HepG2 (cell line): Measurements from ENCODE around the gene PRKACB. TPM values are rescaled to one million over a fixed set of nuclear protein-coding genes. Genes with fewer than 3 reads are reported as not detected.

Source experiments
- ATAC-seq: fragments of 200-7000 bp; cut with Tn5 transposase; 3 replicates; pipeline ENCODE4 v1.9.1; 2020; ENCODE audit warnings: mild to moderate bottlenecking, moderate library complexity
- BruUV-seq: library from RNA; stranded (reverse); fragments of 400-500 nt; replicated peaks from 2 replicates; lab custom pipeline; 2021; lab: Mats Ljungman, UMichigan
- CTCF ChIA-PET: fragments of 300-600 bp; formaldehyde crosslinking; extraction: SDS; loops from one replicate; lab custom pipeline; 2021; ENCODE audit warnings: low total read pairs, inconsistent platforms, low intra/inter-chr PET ratio; lab: Yijun Ruan, JAX
- POLR2A ChIA-PET: fragments of 350-600 bp; sonication (Branson Sonifier 250); formaldehyde crosslinking; loops from one replicate; lab custom pipeline; 2020; ENCODE audit warnings: antibody characterized with exemption, inconsistent platforms; lab: Yijun Ruan, JAX
- DNase-seq: peaks from one replicate; pipeline ENCODE4 v3.0.0-alpha.2; 2015; ENCODE audit warnings: low spot score
- FAIRE-seq: peaks from 3 replicates; lab custom pipeline; 2011; peaks lifted over from hg19 to GRCh38; lab: Jason Lieb, UNC
- H2AFZ ChIP-seq: one replicate; pipeline ENCODE4 v1.6.1; 2011; ENCODE audit warnings: low read length, inconsistent platforms
- H3K27ac ChIP-seq: fragments of 300-600 bp; 3 replicates; pipeline ENCODE4 v1.8.0; 2011; ENCODE audit warnings: mixed run types, mild to moderate bottlenecking, mixed read lengths, low read length, inconsistent platforms; ENCODE audit not compliant: insufficient read depth; ENCODE audit errors: extremely low read length
- H3K27me3 ChIP-seq, 2 experiments: fragments of 200-600 bp in 1 of 2; 2 replicates in 1 of 2; 3 replicates in 1 of 2; pipeline versions ENCODE4 v1.6.0 to v1.8.0; 2011; ENCODE audit warnings: low read length in 2 of 2, mild to moderate bottlenecking in 2 of 2, moderate library complexity in 2 of 2, inconsistent platforms in 1 of 2; ENCODE audit not compliant: insufficient read depth in 2 of 2, control insufficient read depth in 1 of 2
- H3K36me3 ChIP-seq, 2 experiments: fragments of 200-600 bp in 1 of 2; replicated peaks in 1 of 2; 2 replicates in 1 of 2; 3 replicates in 1 of 2; pipeline versions ENCODE4 v1.5.1 to v1.8.0; 2011; ENCODE audit warnings: low read length in 2 of 2, inconsistent platforms in 1 of 2; ENCODE audit not compliant: insufficient read depth in 2 of 2, control insufficient read depth in 1 of 2
- H3K4me1 ChIP-seq: 2 replicates; pipeline ENCODE4 v1.5.1; 2012; ENCODE audit warnings: low read length, inconsistent platforms; ENCODE audit not compliant: insufficient read depth
- H3K4me2 ChIP-seq: 2 replicates; pipeline ENCODE4 v1.6.0; 2011; ENCODE audit warnings: low read depth, low read length, inconsistent platforms
- H3K4me3 ChIP-seq, 3 experiments: fragments of 200-600 bp in 1 of 3; sonication (generic), shearing (Covaris generic) in 1 of 3; replicated peaks in 1 of 3; 2 replicates each; pipeline ENCODE4 v1.5.1; 2011 to 2016; ENCODE audit warnings: low read length in 3 of 3, inconsistent platforms in 2 of 3, low read depth in 2 of 3, mild to moderate bottlenecking in 2 of 3, control low read depth in 1 of 3, mixed read lengths in 1 of 3; ENCODE audit not compliant: insufficient read depth in 1 of 3
- H3K79me2 ChIP-seq: one replicate; pipeline ENCODE4 v1.6.1; 2011; ENCODE audit warnings: low read length, inconsistent platforms; ENCODE audit not compliant: insufficient read depth
- H3K9ac ChIP-seq: 2 replicates; pipeline ENCODE4 v1.6.0; 2011; ENCODE audit warnings: mild to moderate bottlenecking, low read depth, low read length, inconsistent platforms; ENCODE audit not compliant: insufficient read depth
- H3K9me3 ChIP-seq: 2 replicates; pipeline ENCODE4 v1.5.1; 2012; ENCODE audit warnings: mild to moderate bottlenecking, low read length
- H4K20me1 ChIP-seq: 2 replicates; pipeline ENCODE4 v1.6.0; 2011; ENCODE audit warnings: inconsistent platforms, mild to moderate bottlenecking, low read length, moderate library complexity; ENCODE audit not compliant: insufficient read depth
- GMEB2 ChIP-seq: IDR thresholded peaks from 2 replicates; pipeline ENCODE4 v1.6.1; 2016; ENCODE audit warnings: missing biosample characterization, missing genetic modification reagents, low read depth
- PAX8 ChIP-seq: sonication (generic); formaldehyde crosslinking; IDR thresholded peaks from 2 replicates; pipeline ENCODE4 v1.8.0; 2022; ENCODE audit warnings: mild to moderate bottlenecking, missing genetic modification reagents, borderline replicate concordance
- RBM22 ChIP-seq: fragments of 200-400 bp; formaldehyde crosslinking; optimal IDR thresholded peaks from 2 replicates; pipeline ENCODE3; 2017; ENCODE audit warnings: mild to moderate bottlenecking, low read length, moderate library complexity
- SALL1 ChIP-seq: sonication (generic); formaldehyde crosslinking; IDR thresholded peaks from 2 replicates; pipeline ENCODE4 v1.8.0; 2022; ENCODE audit warnings: mild to moderate bottlenecking, missing genetic modification reagents
- XRCC5 ChIP-seq: fragments of 200-400 bp; formaldehyde crosslinking; optimal IDR thresholded peaks from 2 replicates; pipeline ENCODE3; 2017; ENCODE audit warnings: mild to moderate bottlenecking, low read length
- ZNF609 ChIP-seq: sonication (generic); formaldehyde crosslinking; IDR thresholded peaks from 2 replicates; pipeline ENCODE4 v1.4.0; 2020; ENCODE audit warnings: mild to moderate bottlenecking, missing genetic modification reagents, borderline replicate concordance
- ZNF720 ChIP-seq: sonication (generic); formaldehyde crosslinking; IDR thresholded peaks from 2 replicates; pipeline ENCODE4 v1.4.0; 2020; ENCODE audit warnings: missing genetic modification reagents
- WGBS: methylation state at CpG from one replicate; pipeline ENCODE4 v1.1.6; 2017; ENCODE audit warnings: low lambda C conversion rate; 5-methylcytosine and 5-hydroxymethylcytosine counted together
- in situ Hi-C: cut with HindIII; loops from 2 replicates; pipeline ENCODE4 v1.10.0; 2017; ENCODE audit warnings: low pct_unique_long_range_greater_than_20kb; ENCODE audit not compliant: extremely low pct_ligation_motif_present
- intact Hi-C: fragments of 100-400 bp; cut with micrococcal nuclease; formaldehyde crosslinking; loops from one replicate; pipeline ENCODE4 v1.10.0; 2022; ENCODE audit not compliant: unreplicated experiment
- polyA plus RNA-seq, 8 experiments: library from polyadenylated mRNA; depleted of rRNA in 3 of 8; stranded (reverse) in 7 of 8; unstranded in 1 of 8; fragments of >200 nt; fragmentation: Illumina TruSeq in 4 of 8; extraction: Trizol in 4 of 8; gene quantifications; 2 replicates each; pipeline versions ENCODE4 v1.2.1 to v1.2.3, GENCODE V29; 2011 to 2016; ENCODE audit warnings: low read depth in 4 of 8, missing spikeins in 1 of 8, mixed read lengths in 1 of 8; ENCODE audit not compliant: insufficient read depth in 1 of 8
- total RNA-seq, 5 experiments: library from RNA; depleted of rRNA; stranded (reverse); fragments of >200 nt; fragmentation: Illumina TruSeq; extraction: Trizol; gene quantifications; 2 replicates each; pipeline ENCODE4 v1.2.3, GENCODE V29; 2016; ENCODE audit warnings: low read depth in 1 of 5

PRKACB gene
- total and polyA plus RNA-seq, 2 of the 13 experiments (the other 11 are each of a cell fraction or from before 2014, with no cell fraction given): 3.5 to 5.8 TPM

GRCh38 chr1:84242641-84243040, 98.6 kb downstream of the PRKACB start:
- no peak for FAIRE-seq
- TF ChIP-seq GMEB2 (CRISPR knock-in tag) (no peak), XRCC5 (no peak), ZNF720 (CRISPR knock-in tag) (no peak), SALL1 (CRISPR knock-in tag) (no peak), PAX8 (no peak), RBM22 (no peak), ZNF609 (CRISPR knock-in tag) (no peak)
- in situ Hi-C loops (no loop called here), intact Hi-C loops (no loop called here)
- no peak for ATAC-seq
- DNase-seq: no peak
- Histone ChIP-seq H3K4me3 (no peak overlapping the region), H3K9me3 (no peaks in the 10 kb centered on the region), H3K79me2 (no peaks in the 10 kb centered on the region), H3K9ac (no peak overlapping the region), H3K4me2 (no peak overlapping the region), H3K27me3 (no peaks in the 10 kb centered on the region), H3K27ac (no peak overlapping the region), H3K36me3 (no peaks in the 10 kb centered on the region), H4K20me1 (no peaks in the 10 kb centered on the region), H3K4me1 (0 out of 2 replicates have a peak, but pooled peaks cover 15% of the 10 kb centered on the region), H2AFZ (no peak overlapping the region)
- WGBS: 20% methylated on average over 3 of the region's 3 CpGs
- ChIA-PET CTCF (no interaction called here), POLR2A (no interaction called here)
- no TSS peak for BruUV-seq
